Lung (tissue), 12 donors: ENCODE measurements around the gene SRF. TPM values are rescaled to one million over a fixed set of nuclear protein-coding genes. Genes with fewer than 3 reads are reported as not detected.

Source experiments
- ATAC-seq: fragments of 200-7000 bp; cut with Tn5 transposase; one replicate; pipeline ENCODE4 v1.9.1; 2020; ENCODE audit warnings: moderate number of reproducible peaks; ENCODE audit not compliant: insufficient read depth, low FRiP score
- DNase-seq, 3 donors: peaks; one replicate each; pipeline ENCODE4 v3.0.0-alpha.2; 2013 to 2017
- H3K27ac ChIP-seq, 2 donors: one replicate each; pipeline ENCODE4 v1.5.1; 2013; ENCODE audit warnings: mild to moderate bottlenecking in 2 of 2, moderate library complexity in 2 of 2, control low read depth in 1 of 2, inconsistent platforms in 1 of 2, low read depth in 1 of 2, low read length in 1 of 2
- H3K27me3 ChIP-seq, 3 donors: one replicate each; pipeline ENCODE4 v1.5.1; 2013; ENCODE audit warnings: low read length in 2 of 3; ENCODE audit not compliant: control insufficient read depth in 3 of 3, insufficient read depth in 3 of 3
- H3K36me3 ChIP-seq, 4 donors: one replicate each; pipeline ENCODE4 v1.5.1; 2013; ENCODE audit warnings: low read length in 4 of 4, mild to moderate bottlenecking in 1 of 4, moderate library complexity in 1 of 4; ENCODE audit not compliant: control insufficient read depth in 4 of 4, insufficient read depth in 4 of 4
- H3K4me1 ChIP-seq, 5 donors: one replicate each; pipeline ENCODE4 v1.5.1; 2013; ENCODE audit warnings: low read length in 5 of 5, mild to moderate bottlenecking in 2 of 5, moderate library complexity in 1 of 5; ENCODE audit not compliant: control insufficient read depth in 5 of 5, insufficient read depth in 5 of 5
- H3K4me3 ChIP-seq: one replicate; pipeline ENCODE4 v1.5.1; 2013; ENCODE audit warnings: mild to moderate bottlenecking, control low read depth, moderate library complexity
- H3K9ac ChIP-seq, 2 donors: one replicate each; pipeline ENCODE4 v1.5.1; 2013; ENCODE audit warnings: low read length in 2 of 2, control low read depth in 1 of 2; ENCODE audit not compliant: insufficient read depth in 1 of 2
- H3K9me3 ChIP-seq, 4 donors: one replicate each; pipeline ENCODE4 v1.5.1; 2013; ENCODE audit warnings: low read length in 3 of 4, mild to moderate bottlenecking in 1 of 4, moderate library complexity in 1 of 4; ENCODE audit not compliant: control insufficient read depth in 4 of 4, insufficient read depth in 3 of 4
- WGBS, 2 donors: extraction: QIAGEN DNeasy Blood & Tissue Kit; methylation state at CpG; one replicate each; pipeline ENCODE4 v1.1.7; 2013; 5-methylcytosine and 5-hydroxymethylcytosine counted together
- polyA plus RNA-seq, 2 donors: library from polyadenylated mRNA; stranded (reverse); fragments of 200-250 nt; gene quantifications; one replicate each; pipeline ENCODE4 v1.2.1, GENCODE V29; 2013
- total RNA-seq, 2 donors: library from RNA; depleted of rRNA in 1 of 2; stranded (reverse); fragments of >200 nt in 1 of 2; gene quantifications; one replicate each; pipeline ENCODE4 v1.2.1, GENCODE V29; 2014 to 2021
- TF ChIP-seq, protein P1 (sequence below): IDR thresholded peaks from 2 replicates; pipeline ENCODE4 v1.5.1; 2012; ENCODE audit warnings: mild to moderate bottlenecking; ENCODE audit errors: control extremely low read depth, extremely low read depth
- donor health status: control.
- donor health status: control.
- donor health status: Bipolar disorder and iron deficiency.
- donor health status: healthy.
- donor health status: DM: yes; HTN: yes; CAD: no.

SRF gene
- total and polyA plus RNA-seq, 4 donors: 12.7 to 42.0 (median 29.0) TPM

DNA sequence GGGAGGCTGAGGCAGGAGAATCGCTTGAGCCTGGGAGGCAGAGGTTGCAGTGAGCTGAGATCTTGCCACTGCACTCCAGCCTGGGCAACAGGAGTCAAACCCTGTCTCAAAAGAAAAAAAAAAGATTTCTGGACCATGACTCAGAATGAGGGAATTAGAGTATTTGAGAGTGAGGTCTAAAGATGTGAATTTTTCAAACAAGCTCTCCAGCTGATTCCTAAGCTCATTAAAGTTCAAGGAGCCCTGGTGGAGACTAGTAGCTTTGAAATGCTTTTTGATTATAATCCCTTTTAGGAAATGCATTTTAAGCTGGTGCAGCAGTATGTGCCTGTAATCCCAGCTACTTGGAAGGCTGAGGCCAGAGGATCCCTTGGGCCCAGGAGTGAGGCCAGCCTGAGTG, 21.8 kb upstream of the SRF start:
- DNase-seq: no peak
- Histone ChIP-seq H3K4me1 (no peaks in the 10 kb centered on the region), H3K27ac (no peak overlapping the region), H3K36me3 (peaks cover 0 to 31% (median 19%) of the 10 kb centered on the region in 4 donors), H3K27me3 (no peaks in the 10 kb centered on the region), H3K9me3 (no peaks in the 10 kb centered on the region), H3K9ac (no peak overlapping the region), H3K4me3 (no peak overlapping the region)
- 98 to 100% methylated on average over 1 of the region's 1 CpG for WGBS, 2 donors
- TF ChIP-seq, protein P1, sequence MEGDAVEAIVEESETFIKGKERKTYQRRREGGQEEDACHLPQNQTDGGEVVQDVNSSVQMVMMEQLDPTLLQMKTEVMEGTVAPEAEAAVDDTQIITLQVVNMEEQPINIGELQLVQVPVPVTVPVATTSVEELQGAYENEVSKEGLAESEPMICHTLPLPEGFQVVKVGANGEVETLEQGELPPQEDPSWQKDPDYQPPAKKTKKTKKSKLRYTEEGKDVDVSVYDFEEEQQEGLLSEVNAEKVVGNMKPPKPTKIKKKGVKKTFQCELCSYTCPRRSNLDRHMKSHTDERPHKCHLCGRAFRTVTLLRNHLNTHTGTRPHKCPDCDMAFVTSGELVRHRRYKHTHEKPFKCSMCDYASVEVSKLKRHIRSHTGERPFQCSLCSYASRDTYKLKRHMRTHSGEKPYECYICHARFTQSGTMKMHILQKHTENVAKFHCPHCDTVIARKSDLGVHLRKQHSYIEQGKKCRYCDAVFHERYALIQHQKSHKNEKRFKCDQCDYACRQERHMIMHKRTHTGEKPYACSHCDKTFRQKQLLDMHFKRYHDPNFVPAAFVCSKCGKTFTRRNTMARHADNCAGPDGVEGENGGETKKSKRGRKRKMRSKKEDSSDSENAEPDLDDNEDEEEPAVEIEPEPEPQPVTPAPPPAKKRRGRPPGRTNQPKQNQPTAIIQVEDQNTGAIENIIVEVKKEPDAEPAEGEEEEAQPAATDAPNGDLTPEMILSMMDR: no peak
- no peak for ATAC-seq

DNA sequence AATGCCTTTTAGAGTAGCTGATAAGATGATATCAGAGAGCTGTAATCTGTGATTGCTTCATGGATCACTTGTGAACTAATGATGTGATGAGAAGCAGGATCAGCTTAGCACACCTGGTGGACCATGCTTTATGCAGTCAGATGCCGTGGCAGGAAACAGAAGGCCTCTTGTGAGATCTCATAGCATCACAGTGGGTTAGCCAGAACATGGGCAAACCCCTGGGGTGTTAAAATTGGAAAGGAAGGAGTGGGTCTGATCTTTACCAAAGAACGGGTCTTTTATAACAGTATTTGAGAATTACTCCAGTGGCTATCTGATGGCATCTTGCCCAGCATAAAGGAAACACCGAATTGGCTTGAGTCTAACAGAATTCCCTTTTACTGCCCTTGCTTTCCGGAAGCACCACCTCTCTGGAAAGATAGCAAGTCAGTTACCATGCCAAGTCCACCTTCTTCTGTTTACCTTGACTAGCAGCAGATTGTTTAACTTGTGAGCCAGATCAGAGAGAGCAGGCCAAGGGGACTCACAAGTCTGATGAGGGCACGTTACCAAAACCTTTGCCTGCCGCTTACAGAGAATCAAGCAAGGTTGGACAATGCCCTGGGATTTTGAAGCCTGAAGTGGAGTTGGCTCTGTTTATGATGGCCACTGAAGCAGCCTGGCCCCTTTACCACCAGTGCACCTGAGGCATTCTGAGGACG, 20.9 kb upstream of the SRF start:
- TF ChIP-seq, protein P1: no peak
- H3K9me3 ChIP-seq: no peaks in the 10 kb centered on the region
- 50 to 84% methylated on average over 7 of the region's 7 CpGs for WGBS, 2 donors
- DNase-seq (peak in 1 of 3 donors; percentile 59), ATAC-seq (no peak)
- no peaks in the 10 kb centered on the region for H3K27me3 ChIP-seq
- no peak overlapping the region for H3K27ac ChIP-seq
- no peak overlapping the region for H3K4me3 ChIP-seq
- H3K4me1 ChIP-seq: no peaks in the 10 kb centered on the region
- H3K9ac ChIP-seq: no peak overlapping the region
- peaks cover 0 to 32% (median 17%) of the 10 kb centered on the region in 4 donors for H3K36me3 ChIP-seq

DNA sequence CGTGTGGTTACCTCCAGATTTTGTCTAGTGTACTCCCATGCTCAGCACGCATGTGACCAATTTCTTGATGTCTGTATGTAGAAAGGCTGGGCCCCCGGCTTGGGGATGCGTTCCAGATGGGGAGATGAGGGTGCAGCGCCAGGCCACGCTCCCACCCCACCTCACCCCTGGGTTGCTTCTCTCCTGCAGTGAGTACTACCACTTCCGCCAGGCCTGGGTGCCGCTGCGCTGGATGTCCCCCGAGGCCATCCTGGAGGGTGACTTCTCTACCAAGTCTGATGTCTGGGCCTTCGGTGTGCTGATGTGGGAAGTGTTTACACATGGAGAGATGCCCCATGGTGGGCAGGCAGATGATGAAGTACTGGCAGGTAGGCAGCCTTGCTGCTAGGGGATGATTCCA, 11.5 kb upstream of the SRF start:
- H3K9me3 ChIP-seq: no peaks in the 10 kb centered on the region
- H3K4me3 ChIP-seq: no peak overlapping the region
- H3K36me3 ChIP-seq: peaks cover 0 to 35% (median 13%) of the 10 kb centered on the region in 4 donors
- H3K27me3 ChIP-seq: no peaks in the 10 kb centered on the region
- WGBS, 2 donors: 94 to 98% methylated on average over 11 of the region's 11 CpGs
- TF ChIP-seq, protein P1: no peak
- H3K9ac ChIP-seq: no peak overlapping the region
- no peak for DNase-seq
- no peak for ATAC-seq
- H3K27ac ChIP-seq: no peak overlapping the region
- no peaks in the 10 kb centered on the region for H3K4me1 ChIP-seq

DNA sequence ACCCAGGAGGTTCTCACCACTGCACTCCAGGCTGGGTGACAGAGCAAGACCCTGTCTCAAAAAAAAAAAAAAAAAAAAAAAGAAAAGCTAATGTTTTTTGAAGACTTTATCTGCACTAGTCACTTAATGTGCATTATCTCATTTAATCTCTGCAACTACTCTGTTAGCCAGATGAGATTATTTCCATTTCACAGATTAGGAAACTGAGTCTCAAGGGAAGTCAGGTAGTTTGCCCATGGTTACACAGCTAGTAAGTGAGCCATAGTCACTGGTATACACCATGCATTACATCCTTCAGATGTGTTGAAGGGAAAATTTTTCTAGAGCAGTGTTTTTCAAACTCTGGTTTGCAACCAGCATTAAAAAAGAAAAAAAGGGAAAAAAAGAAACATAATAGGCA, 7.2 kb upstream of the SRF start:
- Histone ChIP-seq H3K4me1 (no peaks in the 10 kb centered on the region), H3K9ac (no peak overlapping the region), H3K36me3 (peaks cover 0 to 19% (median 11%) of the 10 kb centered on the region in 4 donors), H3K27ac (no peak overlapping the region), H3K27me3 (no peaks in the 10 kb centered on the region), H3K4me3 (no peak overlapping the region), H3K9me3 (no peaks in the 10 kb centered on the region)
- DNase-seq: no peak
- no peak for ATAC-seq
- TF ChIP-seq, protein P1: no peak
